Measurements from ENCODE around the gene UPP2. TPM values are rescaled to one million over a fixed set of nuclear protein-coding genes. Genes with fewer than 3 reads are reported as not detected.

Gene UPP2
- total RNA-seq = not detected in 2 replicates

DNA sequence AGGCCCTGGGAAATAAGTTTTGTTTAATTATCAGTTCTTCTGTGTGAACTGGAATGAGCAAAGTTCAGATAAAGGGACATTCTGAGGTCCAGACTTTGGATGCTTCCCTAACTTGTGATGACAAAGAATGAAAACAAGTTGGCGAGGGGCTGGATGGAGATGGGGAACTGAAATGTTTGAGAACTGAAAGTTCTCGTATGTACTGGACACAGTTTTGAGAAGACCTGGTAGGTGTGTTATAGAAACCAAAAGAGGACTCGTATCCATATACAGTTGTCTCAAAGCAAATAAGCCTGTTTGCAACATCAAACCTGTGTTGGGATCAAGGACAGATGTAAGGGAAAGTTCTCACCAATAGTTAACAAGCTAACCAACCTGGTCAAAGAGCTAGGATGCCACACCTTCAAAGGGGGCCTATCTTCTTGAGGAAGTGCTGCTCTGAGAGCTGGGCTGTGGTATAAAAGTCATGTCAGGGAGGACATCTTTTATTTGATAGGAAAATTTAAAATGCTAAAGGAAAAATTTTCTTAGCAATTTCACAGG is at the start of gene UPP2:
Gene UPP2 (plus strand): TSS at position 493 of the 543 bp plus-strand sequence. CDS start 188 bp downstream, outside the sequence.

Other genes with a start within 250 kb of the UPP2 start
- 23.2 and 29.6 TPM in 2 replicates for gene ACVR1, start 225.5 kb upstream of the UPP2 start, total RNA-seq

Data from pericardium fibroblast (primary cell).